Stimulated activated CD4-positive, alpha-beta T cell treated with anti-CD3 and anti-CD28 coated beads, Interleukin-15, amount 100 ng/mL, for 48 hours (primary cell): Measurements from ENCODE around the gene MYO9A.
"Not testable (repeated sequence)": the region's sequence is repeated elsewhere in the genome, so short reads cannot be mapped to it uniquely, and the experiment has no call there.

Source experiments
- DNase-seq, 2 donors: peaks; one replicate each; pipeline ENCODE4 v3.0.0-alpha.2; 2020; ENCODE audit warnings: low read depth in 2 of 2

Gene MYO9A

DNA sequence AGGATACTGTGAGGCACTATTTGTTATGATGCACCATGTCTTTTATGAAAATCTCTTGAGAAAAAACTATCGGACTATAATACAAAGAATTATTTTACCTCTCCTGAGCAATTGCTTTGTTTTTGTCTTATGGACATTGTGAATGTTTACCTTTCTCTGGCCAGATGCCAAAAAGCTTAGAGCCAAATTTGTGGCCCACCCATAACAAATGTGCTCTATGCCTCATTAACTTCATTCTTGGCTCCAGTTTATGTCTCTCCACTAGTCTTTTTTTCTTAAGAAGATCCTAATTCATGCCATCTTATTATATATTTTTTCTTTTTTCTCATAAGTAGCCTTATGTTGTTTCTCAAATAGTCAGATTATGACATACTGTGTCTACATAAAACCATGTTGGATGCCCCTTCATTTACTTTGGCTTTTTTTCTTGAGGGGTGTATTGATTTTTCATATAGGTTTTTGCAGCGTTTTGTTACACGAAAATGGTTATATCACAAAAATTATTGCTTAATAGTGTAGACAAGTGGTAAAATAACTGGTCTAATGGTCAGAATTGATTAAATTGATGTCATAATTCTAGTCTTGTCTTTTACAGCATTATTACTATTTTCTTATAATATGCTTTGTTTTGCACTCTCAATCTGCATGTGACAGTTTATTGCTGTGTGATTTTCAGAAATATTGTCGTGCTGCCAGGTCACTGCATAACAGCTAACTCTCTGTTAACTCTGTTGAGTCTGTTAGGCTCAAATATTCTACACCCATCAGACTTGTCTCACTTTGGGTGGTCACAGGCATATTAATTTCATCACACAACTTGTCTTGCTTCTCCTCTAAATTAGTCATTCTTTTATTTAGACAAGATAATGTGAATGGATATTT, 18.5 kb upstream of the MYO9A start:
- DNase-seq, result no peak

DNA sequence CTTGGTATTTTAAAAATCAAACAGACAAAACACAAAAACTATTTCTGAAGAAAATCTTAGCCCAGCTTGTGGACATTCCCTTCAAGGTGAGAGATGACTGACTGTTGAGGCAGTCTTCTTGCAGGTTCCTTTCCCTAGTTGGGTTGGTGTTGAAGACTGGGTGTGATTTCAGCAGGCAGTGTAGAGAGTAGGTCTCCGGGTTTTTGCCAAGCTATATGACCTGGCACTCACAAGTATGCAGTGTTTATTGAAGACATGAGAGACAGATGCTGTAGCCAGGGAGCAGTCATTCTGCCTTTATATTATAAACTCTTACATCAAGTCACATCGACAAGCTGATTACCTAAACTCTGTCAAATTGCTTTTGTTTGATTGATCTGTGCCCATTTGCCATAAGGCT, 17.8 kb upstream of the MYO9A start:
- DNase-seq, result no peak

DNA sequence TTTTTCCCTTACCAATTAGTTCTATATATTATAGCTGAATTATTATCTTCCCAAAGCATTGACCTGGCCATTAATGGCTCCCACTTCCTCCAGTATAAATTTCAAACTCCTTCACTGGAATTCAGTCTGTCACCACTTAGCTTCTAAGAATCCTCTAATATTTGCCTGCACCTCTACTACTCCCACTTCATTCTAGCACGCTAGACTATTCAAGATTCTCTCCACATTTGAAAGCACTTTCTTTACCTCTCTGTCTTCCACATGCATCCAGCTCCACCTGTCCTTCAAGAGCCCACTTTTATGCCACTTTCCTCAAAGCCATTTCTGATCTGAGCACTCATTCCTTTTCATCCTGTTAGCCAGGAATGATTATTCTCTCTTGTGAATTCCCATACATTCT, 15.3 kb upstream of the MYO9A start:
- no peak for DNase-seq

GRCh38 chr15:72131922-72132321, 14.0 kb upstream of the MYO9A start:
- no peak for DNase-seq

- no peak for DNase-seq
These were observed 12.3 kb upstream of the MYO9A start for GRCh38 chr15:72130272-72130671.

GRCh38 chr15:72128359-72128758, 10.4 kb upstream of the MYO9A start:
- DNase-seq, result no peak

- DNase-seq, result no peak
These were observed 9.9 kb upstream of the MYO9A start for GRCh38 chr15:72127724-72128322.

GRCh38 chr15:72124218-72124617, 6.3 kb upstream of the MYO9A start:
- no peak for DNase-seq

DNA sequence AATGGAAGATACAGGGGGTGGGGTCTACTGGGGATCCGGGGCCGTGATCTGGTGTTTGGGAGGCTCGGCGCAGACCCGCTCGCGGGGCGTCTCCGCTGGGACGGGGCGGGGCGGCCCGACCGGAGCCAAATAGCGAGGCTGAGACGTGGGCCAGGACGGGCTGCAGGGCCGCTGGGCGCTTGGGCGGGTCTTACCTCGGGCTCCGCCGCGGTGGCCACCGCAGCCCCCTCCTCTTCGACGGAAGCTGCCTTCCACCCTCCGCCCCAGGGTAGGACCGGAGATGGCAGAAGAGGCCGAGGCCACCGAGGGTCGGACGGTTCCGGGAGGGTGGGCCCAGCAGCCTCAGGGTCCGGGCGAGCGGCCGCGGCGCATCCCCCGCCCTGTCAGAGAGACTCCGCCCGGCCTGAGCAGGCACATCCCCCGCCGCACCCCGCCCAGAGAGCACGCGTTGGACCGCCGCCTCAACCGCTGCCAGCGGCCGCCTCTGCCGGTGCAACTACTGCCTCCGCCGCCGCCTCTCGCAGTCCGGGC, 399 bp downstream of the MYO9A start:
- peak; percentile 56 to 70 for DNase-seq

GRCh38 chr15:72116731-72117485, 1.0 kb downstream of the MYO9A start:
- no peak for DNase-seq

DNA sequence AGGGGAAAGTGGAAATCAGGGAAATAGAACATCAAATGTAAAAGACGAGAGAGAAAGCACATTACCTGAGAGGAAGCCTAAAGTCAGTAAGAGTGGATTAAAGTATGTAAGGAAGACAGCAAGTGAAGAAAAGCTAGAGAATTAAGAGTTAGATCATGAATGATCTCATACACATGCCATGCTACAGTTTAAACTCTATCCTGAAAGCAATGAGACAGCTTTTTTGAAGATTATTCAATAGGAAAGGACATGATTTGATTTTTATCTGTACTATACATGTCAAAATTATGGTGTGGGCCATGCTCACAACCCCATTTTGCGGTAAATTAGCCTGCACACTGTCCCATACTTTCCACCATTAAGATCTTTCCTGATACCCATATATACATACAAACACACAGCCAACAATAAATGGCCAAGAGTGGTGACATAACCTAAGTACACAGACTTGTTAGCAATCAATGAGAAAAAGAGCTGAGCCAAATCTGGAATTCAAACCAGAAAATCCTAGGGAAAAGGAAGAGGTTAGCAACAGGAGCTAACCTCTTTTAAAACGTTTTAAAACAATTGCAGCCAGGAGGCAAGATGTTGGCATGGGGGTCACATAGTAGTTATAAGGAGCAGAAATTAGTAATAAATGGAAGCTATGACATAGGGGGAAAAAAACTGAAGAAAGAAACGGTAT, 4.5 kb downstream of the MYO9A start:
- no peak for DNase-seq

GRCh38 chr15:72112805-72113204, 5.1 kb downstream of the MYO9A start:
- no peak for DNase-seq

DNA sequence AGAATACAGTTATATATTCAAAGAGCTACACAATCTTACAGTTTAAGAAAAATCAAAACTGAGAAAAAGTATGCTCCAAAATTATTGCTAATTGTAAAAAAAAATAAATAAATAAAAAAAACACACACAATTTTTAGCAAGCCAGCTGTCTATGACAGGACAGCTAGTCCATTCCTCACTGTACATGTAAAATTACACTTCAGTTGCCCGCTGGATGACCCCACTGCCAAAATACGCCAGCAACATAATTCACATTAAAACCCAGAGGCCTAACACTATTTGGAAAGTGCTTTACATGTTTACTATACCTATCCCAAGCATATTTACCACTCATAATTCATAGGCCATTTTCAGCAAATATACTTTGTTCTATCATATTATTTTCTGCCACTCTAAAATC, 5.8 kb downstream of the MYO9A start:
- no peak for DNase-seq

GRCh38 chr15:72110355-72110754, 7.6 kb downstream of the MYO9A start:
- DNase-seq, result no peak

DNA sequence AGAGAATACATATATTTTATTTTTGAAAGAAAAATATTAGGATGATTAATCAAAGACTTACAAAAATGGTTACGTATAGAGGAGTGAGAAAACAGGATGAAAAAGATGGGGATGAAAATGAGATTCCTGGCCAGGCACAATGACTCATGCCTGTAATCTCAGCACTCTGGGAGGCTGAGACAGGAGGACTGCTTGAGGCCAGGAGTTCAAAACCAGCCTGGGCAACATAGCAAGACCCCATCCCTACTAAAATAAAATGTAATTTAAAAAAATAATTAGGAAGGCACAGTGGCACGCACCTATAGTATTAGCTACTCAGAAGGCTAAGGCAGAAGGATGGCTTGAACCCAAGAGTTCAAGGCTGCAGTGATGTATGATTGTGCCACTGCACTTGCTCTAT, 11.9 kb downstream of the MYO9A start:
- no peak for DNase-seq

GRCh38 chr15:72105111-72105510, 12.8 kb downstream of the MYO9A start:
- DNase-seq, result no peak

GRCh38 chr15:72100551-72100950, 17.4 kb downstream of the MYO9A start:
- not testable (repeated sequence) for DNase-seq

DNA sequence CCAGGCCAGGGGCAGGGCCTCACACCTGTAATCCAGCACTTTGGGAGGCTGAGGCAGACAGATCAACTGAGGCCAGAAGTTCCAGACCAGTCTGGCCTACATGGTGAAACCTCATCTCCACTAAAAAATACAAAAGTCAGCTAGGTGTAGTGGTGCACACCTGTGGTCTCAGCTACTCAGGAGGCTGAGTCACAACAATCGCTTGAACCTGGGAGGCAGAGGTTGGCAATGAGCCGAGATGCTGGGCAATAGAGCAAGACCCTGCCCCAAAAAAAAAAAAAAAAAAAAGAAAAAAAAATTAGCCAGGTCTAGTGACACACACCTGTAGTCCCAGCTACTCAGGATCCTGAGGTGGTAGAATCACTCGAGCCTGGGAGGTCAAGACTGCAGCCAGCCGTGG, 18.8 kb downstream of the MYO9A start:
- DNase-seq, result no peak

DNA sequence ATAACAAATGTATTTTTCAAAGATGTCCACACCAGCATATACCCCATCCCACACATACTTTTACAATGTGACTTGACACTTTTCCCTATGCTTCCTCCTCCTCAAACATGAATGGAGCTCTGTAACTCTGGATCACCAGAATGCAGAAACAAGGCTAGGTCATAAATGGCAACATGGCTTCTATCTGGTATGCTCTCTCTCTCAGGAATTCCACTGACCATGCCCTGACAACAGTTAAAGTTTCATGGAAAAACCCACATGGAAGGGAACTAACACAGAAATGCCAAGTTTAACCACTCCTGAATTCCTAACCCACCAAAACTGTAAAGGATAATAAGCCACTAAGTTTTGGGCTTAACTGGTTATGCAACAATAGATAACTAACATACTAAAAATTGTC, 19.9 kb downstream of the MYO9A start:
- no peak for DNase-seq

GRCh38 chr15:72096796-72097195, 21.2 kb downstream of the MYO9A start:
- no peak for DNase-seq

DNA sequence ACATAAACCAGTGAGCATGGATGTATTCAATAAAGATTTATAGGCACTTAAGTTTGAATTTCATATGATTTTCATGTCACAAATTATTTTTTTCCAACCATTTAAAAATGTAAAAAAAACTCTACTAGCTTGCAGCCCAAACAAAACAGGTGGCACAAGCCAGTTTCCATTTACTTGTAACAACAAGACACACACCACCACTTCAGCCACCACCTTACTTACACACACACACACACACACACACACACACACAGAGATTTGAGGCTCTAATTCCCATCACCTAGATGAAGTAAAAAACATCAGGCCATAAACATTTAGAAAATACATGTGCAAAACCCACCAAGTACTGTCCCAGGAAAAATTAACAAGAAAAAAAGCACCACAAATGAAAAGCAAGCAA, 25.3 kb downstream of the MYO9A start:
- no peak for DNase-seq

GRCh38 chr15:72092006-72092405, 25.9 kb downstream of the MYO9A start:
- DNase-seq, result no peak
